Activated naive CD8-positive, alpha-beta T cell treated with anti-CD3 and anti-CD28 coated beads, Interleukin-2, amount 10 ng/mL, durations not matched to agents 7 days and 5 days (primary cell): ENCODE data around the gene ARPC1A. TPM values are rescaled to one million over a fixed set of nuclear protein-coding genes. Genes with fewer than 3 reads are reported as not detected.
"Not testable (repeated sequence)": the region's sequence is repeated elsewhere in the genome, so short reads cannot be mapped to it uniquely, and the experiment has no call there.

Experiments
- ATAC-seq: fragments of 150-1000 bp; cut with Tn5 transposase; one replicate; pipeline ENCODE4 v1.10.0; 2021; ENCODE audit warnings: low read depth, moderate library complexity
- POLR2A ChIA-PET: fragments of 350-600 bp; sonication (Branson Sonifier 250); formaldehyde crosslinking; loops from one replicate; lab custom pipeline; 2021; ENCODE audit warnings: antibody characterized with exemption; lab: Charles Lee
- DNase-seq: peaks from one replicate; pipeline ENCODE4 v3.0.0; 2021
- H3K27ac Mint-ChIP-seq: one replicate; pipeline ENCODE4 v1.8.0; 2022; ENCODE audit warnings: mild to moderate bottlenecking, mixed read lengths
- H3K27me3 Mint-ChIP-seq: one replicate; pipeline ENCODE4 v1.8.0; 2022; ENCODE audit warnings: mild to moderate bottlenecking, moderate library complexity, mixed read lengths
- H3K36me3 Mint-ChIP-seq: one replicate; pipeline ENCODE4 v1.8.0; 2021; ENCODE audit warnings: mild to moderate bottlenecking, mixed read lengths
- H3K4me1 Mint-ChIP-seq: one replicate; pipeline ENCODE4 v1.8.0; 2021; ENCODE audit warnings: mixed read lengths
- H3K4me3 Mint-ChIP-seq: one replicate; pipeline ENCODE4 v1.8.0; 2022; ENCODE audit warnings: mild to moderate bottlenecking, moderate library complexity, mixed read lengths
- H3K9me3 Mint-ChIP-seq: one replicate; pipeline ENCODE4 v1.8.0; 2021; ENCODE audit warnings: mixed read lengths
- total RNA-seq, 2 experiments: library from RNA; stranded (reverse); gene quantifications; one replicate each; pipeline ENCODE4 v1.2.3, GENCODE V29; 2021

The ARPC1A gene
- total RNA-seq, 2 experiments from 2014 or later = 50.6 to 53.5 TPM

- Mint-ChIP-seq H3K9me3 (no peaks in the 10 kb centered on the region), H3K4me3 (no peak overlapping the region), H3K27ac (peak overlapping the region; percentile 1), H3K27me3 (no peaks in the 10 kb centered on the region), H3K36me3 (peaks cover 24% of the 10 kb centered on the region), H3K4me1 (peaks cover 20% of the 10 kb centered on the region)
- POLR2A ChIA-PET = interaction anchor here (0.7 to 1.3 kb wide), 5 partner anchors 10 to 73 kb away, joined by 3 to 4 read pairs (median 4); no protein-coding TSS in a partner anchor
- DNase-seq = no peak
- no peak for ATAC-seq
Measured at GRCh38 chr7:99402854-99403253, 77.2 kb downstream of the ARPC1A start.

GRCh38 chr7:99403764-99404163 is 78.1 kb downstream of the ARPC1A start:
- Mint-ChIP-seq H3K36me3 (peaks cover 20% of the 10 kb centered on the region), H3K4me3 (no peak overlapping the region), H3K9me3 (no peaks in the 10 kb centered on the region), H3K27me3 (no peaks in the 10 kb centered on the region), H3K27ac (no peak overlapping the region), H3K4me1 (peaks cover 20% of the 10 kb centered on the region)
- POLR2A ChIA-PET = interaction anchor here (1.0 to 1.1 kb wide), 2 partner anchors 13 to 28 kb away, joined by 4 read pairs; no protein-coding TSS in a partner anchor
- DNase-seq (no peak), ATAC-seq (no peak)

GRCh38 chr7:99404235-99404976 is 78.7 kb downstream of the ARPC1A start:
- peaks cover 20% of the 10 kb centered on the region for H3K36me3 Mint-ChIP-seq
- H3K9me3 Mint-ChIP-seq = no peaks in the 10 kb centered on the region
- POLR2A ChIA-PET = interaction anchor here (1.1 to 6.5 kb wide), 2 partner anchors 12 to 14 kb away, joined by 4 to 67 read pairs; no protein-coding TSS in a partner anchor
- peaks cover 20% of the 10 kb centered on the region for H3K4me1 Mint-ChIP-seq
- no peaks in the 10 kb centered on the region for H3K27me3 Mint-ChIP-seq
- ATAC-seq = no peak
- peak overlapping the region; percentile 49 for H3K27ac Mint-ChIP-seq
- DNase-seq = no peak
- no peak overlapping the region for H3K4me3 Mint-ChIP-seq

GRCh38 chr7:99404977-99405320 is 79.3 kb downstream of the ARPC1A start:
- ATAC-seq (no peak), DNase-seq (no peak)
- Mint-ChIP-seq H3K27me3 (no peaks in the 10 kb centered on the region), H3K36me3 (peaks cover 20% of the 10 kb centered on the region), H3K4me3 (no peak overlapping the region), H3K27ac (no peak overlapping the region), H3K9me3 (no peaks in the 10 kb centered on the region), H3K4me1 (peaks cover 24% of the 10 kb centered on the region)
- POLR2A ChIA-PET = interaction anchor here (6.5 kb wide), 1 partner anchor 13 kb away, joined by 67 read pairs; no protein-coding TSS in a partner anchor

GRCh38 chr7:99406557-99406956 is 80.9 kb downstream of the ARPC1A start:
- no peak for ATAC-seq
- POLR2A ChIA-PET = interaction anchor here (0.9 to 6.5 kb wide), 7 partner anchors 7 to 210 kb away, joined by 3 to 67 read pairs (median 3); partner anchors contain the start of genes CPSF4, PTCD1 and ZSCAN25
- H3K4me1 Mint-ChIP-seq = peaks cover 35% of the 10 kb centered on the region
- DNase-seq = no peak
- H3K36me3 Mint-ChIP-seq = peaks cover 21% of the 10 kb centered on the region
- H3K27ac Mint-ChIP-seq = peak overlapping the region; percentile 69
- no peaks in the 10 kb centered on the region for H3K27me3 Mint-ChIP-seq
- peak overlapping the region; percentile 92 for H3K4me3 Mint-ChIP-seq
- no peaks in the 10 kb centered on the region for H3K9me3 Mint-ChIP-seq

- peak; percentile 5 for ATAC-seq
- H3K36me3 Mint-ChIP-seq = peaks cover 25% of the 10 kb centered on the region
Measured at GRCh38 chr7:99407872-99408378, 82.2 kb downstream of the ARPC1A start.

GRCh38 chr7:99408379-99409191 is 82.9 kb downstream of the ARPC1A start, which contains the start of the genes BUD31 and PDAP1:
Gene BUD31, plus strand, starts transcription at chr7:99408969. Its CDS starts 2,124 bp downstream, at chr7:99411093.
Gene PDAP1, minus strand, starts transcription at chr7:99408597. Its CDS starts 49 bp downstream, at chr7:99408548.
- no peaks in the 10 kb centered on the region for H3K9me3 Mint-ChIP-seq
- DNase-seq (peak; percentile 93), ATAC-seq (peak; percentile 82)
- H3K27ac Mint-ChIP-seq = peak within 1 kb of the TSS; percentile 89
- peak within 1 kb of the TSS; percentile 92 for H3K4me3 Mint-ChIP-seq
- POLR2A ChIA-PET = interaction anchor here (0.6 to 6.5 kb wide), 28 partner anchors 7 to 1548 kb away, joined by 3 to 67 read pairs (median 5); partner anchors contain the start of genes AP4M1, ARPC1A, ARPC1B and ATP5MF
- H3K4me1 Mint-ChIP-seq = peaks cover 32% of the 10 kb centered on the region
- no peaks in the 10 kb centered on the region for H3K27me3 Mint-ChIP-seq
- peaks cover 20% of the 10 kb centered on the region for H3K36me3 Mint-ChIP-seq

More at GRCh38 chr7:99407872-99408378, 82.2 kb downstream of the ARPC1A start:
- Mint-ChIP-seq H3K9me3 (no peaks in the 10 kb centered on the region), H3K27me3 (no peaks in the 10 kb centered on the region), H3K4me3 (peak overlapping the region; percentile 92), H3K4me1 (peaks cover 35% of the 10 kb centered on the region), H3K27ac (peak overlapping the region; percentile 89)
- POLR2A ChIA-PET = interaction anchor here (1.2 to 6.5 kb wide), 13 partner anchors 9 to 209 kb away, joined by 3 to 67 read pairs (median 10); partner anchors contain the start of genes ARPC1B, ATP5MF, CPSF4 and PTCD1
- DNase-seq = no peak

GRCh38 chr7:99409192-99409572 is 83.5 kb downstream of the ARPC1A start:
- Mint-ChIP-seq H3K4me3 (peak overlapping the region; percentile 92), H3K4me1 (peaks cover 30% of the 10 kb centered on the region), H3K9me3 (no peaks in the 10 kb centered on the region), H3K36me3 (peaks cover 17% of the 10 kb centered on the region), H3K27ac (peak overlapping the region; percentile 89), H3K27me3 (no peaks in the 10 kb centered on the region)
- POLR2A ChIA-PET = interaction anchor here (0.6 to 6.5 kb wide), 28 partner anchors 7 to 1549 kb away, joined by 3 to 67 read pairs (median 5); partner anchors contain the start of genes AP4M1, ARPC1A, ARPC1B and ATP5MF
- DNase-seq (no peak), ATAC-seq (peak; percentile 9)

- H3K9me3 Mint-ChIP-seq = no peaks in the 10 kb centered on the region
- H3K36me3 Mint-ChIP-seq = peaks cover 16% of the 10 kb centered on the region
- H3K4me3 Mint-ChIP-seq = peak overlapping the region; percentile 92
- DNase-seq (no peak), ATAC-seq (no peak)
- POLR2A ChIA-PET = interaction anchor here (1.4 to 6.5 kb wide), 7 partner anchors 10 to 691 kb away, joined by 5 to 67 read pairs (median 11); partner anchors contain the start of genes AP4M1, ARPC1B, CPSF4 and MCM7
- H3K27ac Mint-ChIP-seq = peak overlapping the region; percentile 89
- H3K27me3 Mint-ChIP-seq = no peaks in the 10 kb centered on the region
- peaks cover 26% of the 10 kb centered on the region for H3K4me1 Mint-ChIP-seq
Measured at GRCh38 chr7:99409806-99410205, 84.1 kb downstream of the ARPC1A start.

- H3K4me1 Mint-ChIP-seq = peaks cover 25% of the 10 kb centered on the region
- no peaks in the 10 kb centered on the region for H3K27me3 Mint-ChIP-seq
- H3K9me3 Mint-ChIP-seq = no peaks in the 10 kb centered on the region
- peaks cover 21% of the 10 kb centered on the region for H3K36me3 Mint-ChIP-seq
- H3K27ac Mint-ChIP-seq = no peak overlapping the region
- POLR2A ChIA-PET = interaction anchor here (6.5 kb wide), 1 partner anchor 19 kb away, joined by 67 read pairs; no protein-coding TSS in a partner anchor
- peak overlapping the region; percentile 92 for H3K4me3 Mint-ChIP-seq
- ATAC-seq (no peak), DNase-seq (no peak)
Measured at GRCh38 chr7:99410635-99411034, 84.9 kb downstream of the ARPC1A start.

- H3K27me3 Mint-ChIP-seq, ATAC-seq, POLR2A ChIA-PET, H3K27ac Mint-ChIP-seq, H3K4me3 Mint-ChIP-seq, H3K9me3 Mint-ChIP-seq, DNase-seq: not testable (repeated sequence)
- H3K36me3 Mint-ChIP-seq = peaks cover 31% of the 10 kb centered on the region
- peaks cover 11% of the 10 kb centered on the region for H3K4me1 Mint-ChIP-seq
Measured at GRCh38 chr7:99415513-99416127, 89.9 kb downstream of the ARPC1A start.
